Prostate gland (tissue), 2 donors: ENCODE results near the gene ATP9A. TPM values are rescaled to one million over a fixed set of nuclear protein-coding genes. Genes with fewer than 3 reads are reported as not detected.

Experiments used
- DNase-seq: peaks from one replicate; pipeline ENCODE4 v3.0.0-alpha.2; 2019; ENCODE audit warnings: low spot score
- H3K27ac ChIP-seq, 2 donors: fragments of 200-600 bp; sonication (generic); 2 replicates each; pipeline ENCODE4 v1.5.1; 2017 to 2019
- H3K27me3 ChIP-seq: fragments of 200-600 bp; sonication (generic); replicated peaks from 2 replicates; pipeline ENCODE4 v1.5.1; 2019; ENCODE audit not compliant: insufficient read depth
- H3K36me3 ChIP-seq, 2 donors: fragments of 200-600 bp; sonication (generic); 1 replicate in 1 of 2; 2 replicates in 1 of 2; pipeline versions ENCODE4 v1.5.1 to v1.8.1; 2017 to 2019
- H3K4me1 ChIP-seq: fragments of 200-600 bp; sonication (generic); replicated peaks from 2 replicates; pipeline ENCODE4 v1.5.1; 2019
- H3K4me3 ChIP-seq, 2 donors: fragments of 200-600 bp; sonication (generic); 2 replicates each; pipeline ENCODE4 v1.5.1; 2017 to 2019
- H3K9me3 ChIP-seq: fragments of 200-600 bp; sonication (generic); 2 replicates; pipeline ENCODE4 v1.5.1; 2017
- POLR2A ChIP-seq: fragments of 450-650 bp; IDR thresholded peaks from one replicate; pipeline ENCODE4 v1.6.1; 2016; ENCODE audit warnings: antibody characterized with exemption, mild to moderate bottlenecking
- POLR2AphosphoS5 ChIP-seq: sonication (generic); formaldehyde crosslinking; IDR thresholded peaks from one replicate; pipeline ENCODE4 v1.6.1; 2017; ENCODE audit warnings: antibody characterized with exemption
- WGBS: methylation state at CpG from one replicate; pipeline ENCODE4 v1.1.5; 2018; 5-methylcytosine and 5-hydroxymethylcytosine counted together
- intact Hi-C: fragments of 100-400 bp; cut with DNase I; formaldehyde crosslinking; loops from one replicate; pipeline ENCODE4 v1.14.2; 2022
- total RNA-seq, 2 donors: library from RNA; depleted of rRNA; stranded (reverse); fragments of >200 nt; gene quantifications; one replicate each; pipeline ENCODE4 v1.1.0, GENCODE V29; 2016
- TF ChIP-seq, protein P1 (sequence below), 4 experiments: fragments of 200-600 bp in 2 of 4; fragments of 450-650 bp in 2 of 4; sonication (generic) in 2 of 4; IDR thresholded peaks; 1 replicate in 3 of 4; 2 replicates in 1 of 4; pipeline ENCODE4 v1.5.1; 2016 to 2019; ENCODE audit warnings: antibody characterized with exemption in 4 of 4, mild to moderate bottlenecking in 2 of 4, moderate library complexity in 2 of 4

The ATP9A gene
- total RNA-seq, 2 donors from 2014 or later: 35.1 to 118 TPM

- intact Hi-C loops: loop anchor here (5.0 to 10.0 kb wide), 2 partner anchors 446 to 519 kb away; no protein-coding TSS in a partner anchor
- WGBS: 96% methylated on average over 8 of the region's 8 CpGs
Measured at GRCh38 chr20:51636123-51636522, 132.1 kb downstream of the ATP9A start.

GRCh38 chr20:51635680-51636079 is 132.5 kb downstream of the ATP9A start:
- Histone ChIP-seq H3K9me3 (no peaks in the 10 kb centered on the region), H3K27ac (no peak overlapping the region), H3K27me3 (no peaks in the 10 kb centered on the region), H3K36me3 (no peaks in the 10 kb centered on the region), H3K4me3 (no peak overlapping the region), H3K4me1 (no peaks in the 10 kb centered on the region)
- intact Hi-C loops: loop anchor here (5.0 to 10.0 kb wide), 2 partner anchors 447 to 519 kb away; no protein-coding TSS in a partner anchor
- no peak for DNase-seq
- WGBS: 100% methylated on average over 2 of the region's 2 CpGs
- no peak for TF ChIP-seq POLR2A
- TF ChIP-seq, protein P1, sequence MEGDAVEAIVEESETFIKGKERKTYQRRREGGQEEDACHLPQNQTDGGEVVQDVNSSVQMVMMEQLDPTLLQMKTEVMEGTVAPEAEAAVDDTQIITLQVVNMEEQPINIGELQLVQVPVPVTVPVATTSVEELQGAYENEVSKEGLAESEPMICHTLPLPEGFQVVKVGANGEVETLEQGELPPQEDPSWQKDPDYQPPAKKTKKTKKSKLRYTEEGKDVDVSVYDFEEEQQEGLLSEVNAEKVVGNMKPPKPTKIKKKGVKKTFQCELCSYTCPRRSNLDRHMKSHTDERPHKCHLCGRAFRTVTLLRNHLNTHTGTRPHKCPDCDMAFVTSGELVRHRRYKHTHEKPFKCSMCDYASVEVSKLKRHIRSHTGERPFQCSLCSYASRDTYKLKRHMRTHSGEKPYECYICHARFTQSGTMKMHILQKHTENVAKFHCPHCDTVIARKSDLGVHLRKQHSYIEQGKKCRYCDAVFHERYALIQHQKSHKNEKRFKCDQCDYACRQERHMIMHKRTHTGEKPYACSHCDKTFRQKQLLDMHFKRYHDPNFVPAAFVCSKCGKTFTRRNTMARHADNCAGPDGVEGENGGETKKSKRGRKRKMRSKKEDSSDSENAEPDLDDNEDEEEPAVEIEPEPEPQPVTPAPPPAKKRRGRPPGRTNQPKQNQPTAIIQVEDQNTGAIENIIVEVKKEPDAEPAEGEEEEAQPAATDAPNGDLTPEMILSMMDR (IDR thresholded peaks at IDR 0.05): no peak
- no peak for TF ChIP-seq POLR2AphosphoS5

More at GRCh38 chr20:51636123-51636522, 132.1 kb downstream of the ATP9A start:
- Histone ChIP-seq H3K9me3 (no peaks in the 10 kb centered on the region), H3K27me3 (no peaks in the 10 kb centered on the region), H3K4me1 (no peaks in the 10 kb centered on the region), H3K4me3 (no peak overlapping the region), H3K27ac (no peak overlapping the region), H3K36me3 (no peaks in the 10 kb centered on the region)
- DNase-seq: no peak
- TF ChIP-seq, protein P1 (IDR thresholded peaks at IDR 0.05): no peak

DNA sequence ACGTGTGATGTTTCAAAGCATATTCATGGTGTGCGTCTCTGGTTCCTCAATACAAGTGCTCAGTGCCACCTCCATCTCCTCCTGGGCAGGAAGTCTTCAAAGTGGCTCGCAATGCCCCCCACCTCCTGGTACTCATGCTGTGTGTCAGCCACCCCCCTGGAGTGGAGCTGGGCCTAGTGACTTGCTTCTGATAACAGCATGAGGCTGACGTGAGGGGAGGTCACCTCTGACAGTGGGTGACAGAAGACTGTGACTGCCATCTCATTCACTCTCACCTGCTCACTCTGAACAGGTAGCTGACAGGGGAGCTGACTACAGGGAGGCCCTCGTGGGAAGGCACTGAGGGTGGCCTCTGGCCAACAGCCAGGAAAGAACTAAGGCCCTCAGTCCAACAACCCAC is 133.3 kb downstream of the ATP9A start:
- no peaks in the 10 kb centered on the region for H3K9me3 ChIP-seq
- no peaks in the 10 kb centered on the region for H3K36me3 ChIP-seq
- H3K27me3 ChIP-seq: no peaks in the 10 kb centered on the region
- no peaks in the 10 kb centered on the region for H3K4me1 ChIP-seq
- intact Hi-C loops: loop anchor here (5.0 to 10.0 kb wide), 2 partner anchors 447 to 520 kb away; no protein-coding TSS in a partner anchor
- no peak overlapping the region for H3K27ac ChIP-seq
- no peak for TF ChIP-seq POLR2AphosphoS5
- no peak for TF ChIP-seq POLR2A
- TF ChIP-seq, protein P1 (IDR thresholded peaks at IDR 0.05): no peak
- WGBS: 74% methylated on average over 5 of the region's 5 CpGs
- DNase-seq: no peak
- no peak overlapping the region for H3K4me3 ChIP-seq

GRCh38 chr20:51634257-51634656 is 133.9 kb downstream of the ATP9A start:
- intact Hi-C loops: loop anchor here (10.0 kb wide), 1 partner anchor 521 kb away; no protein-coding TSS in a partner anchor
- Histone ChIP-seq H3K4me1 (no peaks in the 10 kb centered on the region), H3K36me3 (no peaks in the 10 kb centered on the region), H3K4me3 (no peak overlapping the region), H3K27me3 (no peaks in the 10 kb centered on the region), H3K9me3 (no peaks in the 10 kb centered on the region), H3K27ac (no peak overlapping the region)
- 88% methylated on average over 9 of the region's 9 CpGs for WGBS
- DNase-seq: no peak
- TF ChIP-seq, protein P1 (IDR thresholded peaks at IDR 0.05): no peak
- TF ChIP-seq POLR2AphosphoS5 (no peak), POLR2A (no peak)

DNA sequence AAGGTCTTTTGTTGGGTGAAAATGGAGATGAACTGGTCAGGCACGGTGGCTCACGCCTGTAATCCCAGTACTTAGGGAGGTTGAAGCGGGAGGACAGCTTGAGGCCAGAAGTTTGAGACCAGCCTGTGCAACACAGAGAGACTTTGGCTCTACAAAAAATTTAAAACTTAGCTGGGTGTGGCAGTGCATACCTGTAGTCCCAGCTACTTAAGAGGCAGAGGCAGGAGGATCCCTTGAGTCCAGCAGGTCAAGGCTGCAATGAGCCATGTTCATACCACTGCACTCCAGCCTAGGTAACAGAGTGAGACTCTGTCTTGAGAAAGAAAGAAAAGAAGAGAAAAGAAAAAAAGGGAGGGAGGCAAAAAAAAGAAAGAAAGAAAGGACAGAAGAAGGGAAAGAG is 134.8 kb downstream of the ATP9A start:
- Histone ChIP-seq H3K27ac (no peak overlapping the region), H3K36me3 (no peaks in the 10 kb centered on the region), H3K27me3 (no peaks in the 10 kb centered on the region), H3K4me1 (no peaks in the 10 kb centered on the region), H3K9me3 (no peaks in the 10 kb centered on the region), H3K4me3 (no peak overlapping the region)
- 88% methylated on average over 3 of the region's 3 CpGs for WGBS
- intact Hi-C loops: loop anchor here (10.0 kb wide), 1 partner anchor 521 kb away; no protein-coding TSS in a partner anchor
- TF ChIP-seq, protein P1 (IDR thresholded peaks at IDR 0.05): no peak
- TF ChIP-seq POLR2A (no peak), POLR2AphosphoS5 (no peak)
- no peak for DNase-seq
